ENCODE measurements around the gene GOLM1. TPM values are rescaled to one million over a fixed set of nuclear protein-coding genes. Genes with fewer than 3 reads are reported as not detected.
A peak's percentile ranks its signal among the peaks of the same experiment; 100 is the strongest.

GOLM1 gene
- total RNA-seq, 1 donor from 2014 or later = 10.1 TPM

GRCh38 chr9:86034863-86035734 is 64.3 kb downstream of the GOLM1 start:
- no peaks in the 10 kb centered on the region for H3K27me3 Mint-ChIP-seq (ENCODE audit: insufficient read depth)
- peaks cover 3% of the 10 kb centered on the region for H3K36me3 Mint-ChIP-seq (ENCODE audit: low read depth)
- H3K4me3 Mint-ChIP-seq = no peak overlapping the region
- intact Hi-C loops (cut with micrococcal nuclease) = no loop called here
- no peaks in the 10 kb centered on the region for H3K4me1 Mint-ChIP-seq (ENCODE audit: low read depth)
- H3K9me3 Mint-ChIP-seq = no peaks in the 10 kb centered on the region
- no peak for DNase-seq (ENCODE audit: low spot score)
- H3K27ac Mint-ChIP-seq = no peak overlapping the region

GRCh38 chr9:86027767-86028166 is 71.6 kb downstream of the GOLM1 start:
- Mint-ChIP-seq H3K9me3 (no peaks in the 10 kb centered on the region), H3K4me3 (no peak overlapping the region), H3K27ac (peak overlapping the region; percentile 10), H3K4me1 (ENCODE audit: low read depth) (peaks cover 5% of the 10 kb centered on the region), H3K27me3 (ENCODE audit: insufficient read depth) (no peaks in the 10 kb centered on the region), H3K36me3 (ENCODE audit: low read depth) (peaks cover 19% of the 10 kb centered on the region)
- intact Hi-C loops (cut with micrococcal nuclease) = no loop called here
- DNase-seq (ENCODE audit: low spot score) = no peak

- intact Hi-C loops (cut with micrococcal nuclease) = no loop called here
These were observed 76.6 kb downstream of the GOLM1 start for GRCh38 chr9:86022687-86023266.

GRCh38 chr9:86021166-86021565 is 78.2 kb downstream of the GOLM1 start:
- Mint-ChIP-seq H3K27ac (no peak overlapping the region), H3K27me3 (ENCODE audit: insufficient read depth) (no peaks in the 10 kb centered on the region), H3K9me3 (no peaks in the 10 kb centered on the region), H3K36me3 (ENCODE audit: low read depth) (peaks cover 48% of the 10 kb centered on the region), H3K4me3 (no peak overlapping the region), H3K4me1 (ENCODE audit: low read depth) (peaks cover 22% of the 10 kb centered on the region)
- DNase-seq (ENCODE audit: low spot score) = no peak
- intact Hi-C loops (cut with micrococcal nuclease) = no loop called here

More at GRCh38 chr9:86022687-86023266, 76.6 kb downstream of the GOLM1 start:
- H3K4me3 Mint-ChIP-seq = no peak overlapping the region
- peak overlapping the region; percentile 32 for H3K27ac Mint-ChIP-seq
- peak; percentile 11 for DNase-seq (ENCODE audit: low spot score)
- H3K9me3 Mint-ChIP-seq = no peaks in the 10 kb centered on the region
- peaks cover 44% of the 10 kb centered on the region for H3K36me3 Mint-ChIP-seq (ENCODE audit: low read depth)
- peaks cover 22% of the 10 kb centered on the region for H3K4me1 Mint-ChIP-seq (ENCODE audit: low read depth)
- H3K27me3 Mint-ChIP-seq (ENCODE audit: insufficient read depth) = no peaks in the 10 kb centered on the region

- H3K9me3 Mint-ChIP-seq = no peaks in the 10 kb centered on the region
- H3K4me3 Mint-ChIP-seq = no peak overlapping the region
- H3K4me1 Mint-ChIP-seq (ENCODE audit: low read depth) = peaks cover 22% of the 10 kb centered on the region
- no peak overlapping the region for H3K27ac Mint-ChIP-seq
- intact Hi-C loops (cut with micrococcal nuclease) = no loop called here
- H3K36me3 Mint-ChIP-seq (ENCODE audit: low read depth) = peaks cover 48% of the 10 kb centered on the region
- H3K27me3 Mint-ChIP-seq (ENCODE audit: insufficient read depth) = no peaks in the 10 kb centered on the region
- no peak for DNase-seq (ENCODE audit: low spot score)
These were observed 78.6 kb downstream of the GOLM1 start for GRCh38 chr9:86020731-86021130.

GRCh38 chr9:86009133-86009532 is 90.2 kb downstream of the GOLM1 start:
- H3K4me1 Mint-ChIP-seq (ENCODE audit: low read depth) = no peaks in the 10 kb centered on the region
- H3K4me3 Mint-ChIP-seq = no peak overlapping the region
- peaks cover 13% of the 10 kb centered on the region for H3K9me3 Mint-ChIP-seq
- H3K36me3 Mint-ChIP-seq (ENCODE audit: low read depth) = peaks cover 47% of the 10 kb centered on the region
- intact Hi-C loops (cut with micrococcal nuclease) = no loop called here
- no peak overlapping the region for H3K27ac Mint-ChIP-seq
- DNase-seq (ENCODE audit: low spot score) = no peak
- H3K27me3 Mint-ChIP-seq (ENCODE audit: insufficient read depth) = no peaks in the 10 kb centered on the region

- Mint-ChIP-seq H3K27ac (no peak overlapping the region), H3K4me3 (no peak overlapping the region), H3K36me3 (ENCODE audit: low read depth) (peaks cover 63% of the 10 kb centered on the region), H3K27me3 (ENCODE audit: insufficient read depth) (no peaks in the 10 kb centered on the region), H3K4me1 (ENCODE audit: low read depth) (no peaks in the 10 kb centered on the region), H3K9me3 (peaks cover 25% of the 10 kb centered on the region)
- no peak for DNase-seq (ENCODE audit: low spot score)
- intact Hi-C loops (cut with micrococcal nuclease) = no loop called here
These were observed 94.0 kb downstream of the GOLM1 start for GRCh38 chr9:86005253-86005775.

- H3K36me3 Mint-ChIP-seq (ENCODE audit: low read depth) = peaks cover 38% of the 10 kb centered on the region
- H3K4me1 Mint-ChIP-seq (ENCODE audit: low read depth) = no peaks in the 10 kb centered on the region
- no peak overlapping the region for H3K4me3 Mint-ChIP-seq
- H3K9me3 Mint-ChIP-seq = peaks cover under 1% of the 10 kb centered on the region
- intact Hi-C loops (cut with micrococcal nuclease) = no loop called here
- no peaks in the 10 kb centered on the region for H3K27me3 Mint-ChIP-seq (ENCODE audit: insufficient read depth)
- no peak overlapping the region for H3K27ac Mint-ChIP-seq
- no peak for DNase-seq (ENCODE audit: low spot score)
These were observed 103.8 kb downstream of the GOLM1 start for GRCh38 chr9:85995599-85995998.

GRCh38 chr9:85995097-85995496 is 104.3 kb downstream of the GOLM1 start:
- Mint-ChIP-seq H3K4me1 (ENCODE audit: low read depth) (no peaks in the 10 kb centered on the region), H3K27me3 (ENCODE audit: insufficient read depth) (no peaks in the 10 kb centered on the region), H3K36me3 (ENCODE audit: low read depth) (peaks cover 34% of the 10 kb centered on the region), H3K9me3 (no peaks in the 10 kb centered on the region), H3K27ac (no peak overlapping the region), H3K4me3 (no peak overlapping the region)
- intact Hi-C loops (cut with micrococcal nuclease) = no loop called here
- no peak for DNase-seq (ENCODE audit: low spot score)

- no peak overlapping the region for H3K27ac Mint-ChIP-seq
- H3K4me1 Mint-ChIP-seq (ENCODE audit: low read depth) = no peaks in the 10 kb centered on the region
- DNase-seq (ENCODE audit: low spot score) = no peak
- H3K4me3 Mint-ChIP-seq = no peak overlapping the region
- no peaks in the 10 kb centered on the region for H3K27me3 Mint-ChIP-seq (ENCODE audit: insufficient read depth)
- no peaks in the 10 kb centered on the region for H3K9me3 Mint-ChIP-seq
- intact Hi-C loops (cut with micrococcal nuclease) = no loop called here
- peaks cover 31% of the 10 kb centered on the region for H3K36me3 Mint-ChIP-seq (ENCODE audit: low read depth)
These were observed 105.2 kb downstream of the GOLM1 start for GRCh38 chr9:85994191-85994590.

GRCh38 chr9:85987236-85987635 is 112.1 kb downstream of the GOLM1 start:
- Mint-ChIP-seq H3K4me1 (ENCODE audit: low read depth) (peaks cover 7% of the 10 kb centered on the region), H3K36me3 (ENCODE audit: low read depth) (peaks cover 55% of the 10 kb centered on the region), H3K4me3 (no peak overlapping the region), H3K27ac (no peak overlapping the region), H3K9me3 (no peaks in the 10 kb centered on the region), H3K27me3 (ENCODE audit: insufficient read depth) (no peaks in the 10 kb centered on the region)
- no peak for DNase-seq (ENCODE audit: low spot score)
- intact Hi-C loops (cut with micrococcal nuclease) = no loop called here

- H3K4me1 Mint-ChIP-seq (ENCODE audit: low read depth) = peaks cover 7% of the 10 kb centered on the region
- no peak overlapping the region for H3K27ac Mint-ChIP-seq
- no peaks in the 10 kb centered on the region for H3K9me3 Mint-ChIP-seq
- intact Hi-C loops (cut with micrococcal nuclease) = no loop called here
- no peaks in the 10 kb centered on the region for H3K27me3 Mint-ChIP-seq (ENCODE audit: insufficient read depth)
- H3K4me3 Mint-ChIP-seq = no peak overlapping the region
- H3K36me3 Mint-ChIP-seq (ENCODE audit: low read depth) = peaks cover 61% of the 10 kb centered on the region
- DNase-seq (ENCODE audit: low spot score) = no peak
These were observed 114.9 kb downstream of the GOLM1 start for GRCh38 chr9:85984457-85984856.

GRCh38 chr9:85981369-85981768 is 118.0 kb downstream of the GOLM1 start:
- no peak overlapping the region for H3K4me3 Mint-ChIP-seq
- DNase-seq (ENCODE audit: low spot score) = no peak
- no peaks in the 10 kb centered on the region for H3K4me1 Mint-ChIP-seq (ENCODE audit: low read depth)
- H3K36me3 Mint-ChIP-seq (ENCODE audit: low read depth) = peaks cover 64% of the 10 kb centered on the region
- H3K27me3 Mint-ChIP-seq (ENCODE audit: insufficient read depth) = no peaks in the 10 kb centered on the region
- H3K27ac Mint-ChIP-seq = no peak overlapping the region
- no peaks in the 10 kb centered on the region for H3K9me3 Mint-ChIP-seq
- intact Hi-C loops (cut with micrococcal nuclease) = no loop called here

All from activated T-helper 1 cell treated with anti-CD3 and anti-CD28 coated beads, Interleukin-12 subunit alpha, Interleukin-12 subunit beta, Interleukin-2, Interleukin-4 antibody, amounts not matched to agents 30 ng/mL and 10 ng/mL and 1 ng/mL, durations not matched to agents 14 hours and 24 hours and 36 hours (primary cell).